Measurements from ENCODE around the gene WNT9B.

GRCh38 chr17:46817151-46817900, 34.1 kb upstream of the WNT9B start:
- no peak for TF ChIP-seq YY1 (IDR thresholded peaks at IDR 0.05; ENCODE audit: low read depth)
- TF ChIP-seq CREB1 (IDR thresholded peaks at IDR 0.05; ENCODE audit: low read depth), result no peak
- TF ChIP-seq TAF1 (IDR thresholded peaks at IDR 0.05; ENCODE audit: low read depth), result no peak
- no peak for TF ChIP-seq EP300 (IDR thresholded peaks at IDR 0.05; ENCODE audit: borderline replicate concordance)
- no peak for TF ChIP-seq USF1 (IDR thresholded peaks at IDR 0.05)
- TF ChIP-seq ZBTB7A (IDR thresholded peaks at IDR 0.05; ENCODE audit: low read depth), result no peak
- no peak for TF ChIP-seq MAX (IDR thresholded peaks at IDR 0.05)

Data from Ishikawa (cell line).